OCI-LY1 (cell line): ENCODE data around the gene HBP1.

Experiments
- H2AFZ ChIP-seq: fragments of 200-600 bp; sonication (generic), shearing (Covaris generic); 2 replicates; pipeline ENCODE4 v1.6.0; 2014; ENCODE audit warnings: antibody characterized with exemption, mild to moderate bottlenecking, low read length
- H3F3A ChIP-seq: fragments of 200-600 bp; sonication (generic), shearing (Covaris generic); 2 replicates; pipeline ENCODE4 v1.6.0; 2014; ENCODE audit warnings: mild to moderate bottlenecking, antibody characterized with exemption, low read length, moderate library complexity; ENCODE audit not compliant: insufficient read depth
- H3K27ac ChIP-seq: fragments of 200-600 bp; sonication (generic); 2 replicates; pipeline ENCODE4 v1.5.1; 2014; ENCODE audit warnings: low read length, mixed run types, mild to moderate bottlenecking, low read depth; ENCODE audit not compliant: poor library complexity, severe bottlenecking
- H3K27me3 ChIP-seq: fragments of 200-600 bp; sonication (generic); 2 replicates; pipeline ENCODE4 v1.6.0; 2014; ENCODE audit warnings: antibody characterized with exemption, mild to moderate bottlenecking, low read length, moderate library complexity; ENCODE audit not compliant: insufficient read depth
- H3K36me3 ChIP-seq: fragments of 200-600 bp; sonication (generic); 2 replicates; pipeline ENCODE4 v1.6.1; 2014; ENCODE audit warnings: mild to moderate bottlenecking, antibody characterized with exemption, low read length, moderate library complexity, mixed read lengths; ENCODE audit not compliant: insufficient read depth
- H3K4me1 ChIP-seq: fragments of 200-600 bp; sonication (generic); 2 replicates; pipeline ENCODE4 v1.5.1; 2014; ENCODE audit warnings: mild to moderate bottlenecking, low read length, moderate library complexity; ENCODE audit not compliant: insufficient read depth, severe bottlenecking
- H3K4me2 ChIP-seq: fragments of 200-600 bp; sonication (generic), shearing (Covaris generic); 2 replicates; pipeline ENCODE4 v1.6.1; 2014; ENCODE audit warnings: low read length
- H3K4me3 ChIP-seq: fragments of 200-600 bp; sonication (generic); 2 replicates; pipeline ENCODE4 v1.5.1; 2014; ENCODE audit warnings: low read length, low read depth, mild to moderate bottlenecking, mixed read lengths; ENCODE audit not compliant: poor library complexity, severe bottlenecking
- H3K79me2 ChIP-seq: fragments of 200-600 bp; shearing (Covaris generic); 2 replicates; pipeline ENCODE4 v1.6.1; 2016; ENCODE audit warnings: mixed run types, low read length, mixed read lengths; ENCODE audit not compliant: insufficient read depth
- H3K9ac ChIP-seq: fragments of 200-600 bp; sonication (generic), shearing (Covaris generic); 2 replicates; pipeline ENCODE4 v1.6.1; 2014; ENCODE audit warnings: mild to moderate bottlenecking, low read length, mixed read lengths
- H3K9me2 ChIP-seq: fragments of 200-600 bp; sonication (generic), shearing (Covaris generic); 2 replicates; pipeline ENCODE4 v1.6.1; 2014; ENCODE audit warnings: low read depth, mild to moderate bottlenecking, low read length, mixed read lengths
- H3K9me3 ChIP-seq: fragments of 200-600 bp; shearing (Covaris generic); 2 replicates; pipeline ENCODE4 v1.6.1; 2014; ENCODE audit warnings: low read length, mixed read lengths
- H4K20me1 ChIP-seq: fragments of 200-600 bp; sonication (generic), shearing (Covaris generic); 2 replicates; pipeline ENCODE4 v1.6.0; 2016; ENCODE audit warnings: mild to moderate bottlenecking, low read length; ENCODE audit not compliant: insufficient read depth
- CTCF ChIP-seq: fragments of 200-600 bp; sonication (generic), shearing (Covaris generic); IDR thresholded peaks from 2 replicates; pipeline ENCODE4 v1.5.1; 2017; ENCODE audit warnings: mild to moderate bottlenecking, antibody characterized with exemption, low read length, moderate library complexity, mixed read lengths
- EZH2 ChIP-seq: fragments of 200-600 bp; sonication (generic), shearing (Covaris generic); IDR thresholded peaks from 2 replicates; pipeline ENCODE4 v1.8.0; 2017; ENCODE audit warnings: borderline replicate concordance, mixed run types, mild to moderate bottlenecking, antibody characterized with exemption, low read length, moderate library complexity, mixed read lengths

The HBP1 gene

GRCh38 chr7:107150375-107151073, 18.3 kb upstream of the HBP1 start:
- H3K9me2 ChIP-seq: no peaks in the 10 kb centered on the region
- no peaks in the 10 kb centered on the region for H3K27me3 ChIP-seq
- H2AFZ ChIP-seq: no peak overlapping the region
- H3K9me3 ChIP-seq: no peaks in the 10 kb centered on the region
- H3K9ac ChIP-seq: no peak overlapping the region
- peaks cover 7% of the 10 kb centered on the region for H3K4me1 ChIP-seq
- no peak overlapping the region for H3K4me3 ChIP-seq
- no peaks in the 10 kb centered on the region for H3K36me3 ChIP-seq
- TF ChIP-seq CTCF (peak; percentile 84), EZH2 (no peak)
- no peaks in the 10 kb centered on the region for H4K20me1 ChIP-seq
- H3K79me2 ChIP-seq: no peaks in the 10 kb centered on the region
- no peak overlapping the region for H3K27ac ChIP-seq
- H3F3A ChIP-seq: no peaks in the 10 kb centered on the region
- no peak overlapping the region for H3K4me2 ChIP-seq

GRCh38 chr7:107151538-107151937, 17.3 kb upstream of the HBP1 start:
- Histone ChIP-seq H3K79me2 (no peaks in the 10 kb centered on the region), H3K4me2 (no peak overlapping the region), H3K27me3 (no peaks in the 10 kb centered on the region), H3K36me3 (no peaks in the 10 kb centered on the region), H3K9ac (no peak overlapping the region), H3F3A (no peaks in the 10 kb centered on the region), H3K9me3 (no peaks in the 10 kb centered on the region), H3K4me1 (peaks cover 7% of the 10 kb centered on the region), H3K4me3 (no peak overlapping the region), H4K20me1 (no peaks in the 10 kb centered on the region), H3K9me2 (no peaks in the 10 kb centered on the region), H2AFZ (no peak overlapping the region), H3K27ac (no peak overlapping the region)
- TF ChIP-seq EZH2 (no peak), CTCF (no peak)

- Histone ChIP-seq H3K9me3 (no peaks in the 10 kb centered on the region), H3K27me3 (no peaks in the 10 kb centered on the region), H3K79me2 (no peaks in the 10 kb centered on the region), H4K20me1 (no peaks in the 10 kb centered on the region), H3K9ac (no peak overlapping the region), H3K9me2 (no peaks in the 10 kb centered on the region), H3K4me1 (peaks cover 7% of the 10 kb centered on the region), H3K36me3 (no peaks in the 10 kb centered on the region), H2AFZ (no peak overlapping the region), H3K4me3 (no peak overlapping the region), H3K4me2 (no peak overlapping the region), H3F3A (no peaks in the 10 kb centered on the region), H3K27ac (no peak overlapping the region)
- TF ChIP-seq EZH2 (no peak), CTCF (no peak)
Observed at GRCh38 chr7:107152011-107152410, 16.8 kb upstream of the HBP1 start.
